ENCODE measurements around the gene CDYL2.

DNA sequence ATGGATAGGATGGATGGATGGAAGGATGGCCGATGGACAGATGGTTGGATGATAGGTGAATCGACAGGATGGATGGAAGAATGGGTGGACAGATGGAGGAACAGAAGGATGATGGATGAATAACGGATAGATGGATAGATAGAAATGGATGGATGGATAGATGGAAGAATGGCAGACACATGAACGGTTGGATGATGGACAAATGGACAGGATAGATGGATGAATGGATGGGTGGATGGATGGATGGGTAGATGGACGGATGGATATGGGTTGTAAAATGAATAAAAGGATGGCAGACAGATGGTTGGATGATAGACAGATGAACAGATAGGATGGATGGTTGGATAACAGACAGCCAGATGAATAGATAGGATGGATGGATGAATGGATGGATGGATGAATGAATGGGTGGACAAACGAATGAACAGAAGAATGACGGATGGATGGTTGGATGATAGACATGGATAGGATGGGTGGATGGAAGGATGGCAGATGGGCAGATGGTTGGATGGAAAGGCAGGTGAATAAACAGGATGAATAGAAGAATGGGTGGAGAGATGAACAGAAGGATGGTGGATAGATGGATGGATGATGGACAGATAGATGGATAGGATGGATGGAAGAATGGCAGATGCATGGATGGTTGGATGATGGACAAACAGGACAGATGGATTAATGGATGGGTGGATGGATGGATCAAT lies 207.7 kb downstream of the CDYL2 start:
- no peak for TF ChIP-seq POLR2AphosphoS5 (IDR thresholded peaks at IDR 0.05; ENCODE audit: low read depth, low read length)
- TF ChIP-seq POLR2A (IDR thresholded peaks at IDR 0.05; ENCODE audit: low read depth, low read length): no peak
- no peak for TF ChIP-seq TAF1 (IDR thresholded peaks at IDR 0.05; ENCODE audit: borderline replicate concordance, low read depth, low read length)
